Epidermal melanocyte (primary cell): ENCODE data around the gene DLG2.
"Not testable (repeated sequence)": the region's sequence is repeated elsewhere in the genome, so short reads cannot be mapped to it uniquely, and the experiment has no call there.

Source experiments
- DNase-seq: peaks from one replicate; pipeline ENCODE4 v3.0.0; 2011; ENCODE audit warnings: low spot score; ENCODE audit not compliant: insufficient read length

DLG2 gene

DNA sequence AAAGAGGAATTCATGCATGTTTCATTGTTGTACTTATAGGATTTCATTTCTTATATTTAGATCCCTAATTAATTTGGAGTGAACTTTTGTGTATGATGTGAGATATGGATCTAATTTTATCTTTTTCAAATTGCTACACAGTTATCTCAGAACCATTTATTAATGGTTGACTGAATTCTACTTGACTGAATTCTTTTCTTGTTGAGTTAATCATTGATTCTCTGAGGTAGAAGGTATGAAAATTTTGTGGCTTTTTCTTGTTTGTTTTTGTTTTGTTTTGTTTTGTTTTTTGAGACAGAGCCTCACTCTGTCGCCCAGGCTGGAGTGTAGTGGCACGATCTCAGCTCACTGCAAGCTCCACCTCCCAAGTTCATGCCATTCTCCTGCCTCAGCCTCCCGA is 286.3 kb downstream of the DLG2 start:
- not testable (repeated sequence) for DNase-seq

DNA sequence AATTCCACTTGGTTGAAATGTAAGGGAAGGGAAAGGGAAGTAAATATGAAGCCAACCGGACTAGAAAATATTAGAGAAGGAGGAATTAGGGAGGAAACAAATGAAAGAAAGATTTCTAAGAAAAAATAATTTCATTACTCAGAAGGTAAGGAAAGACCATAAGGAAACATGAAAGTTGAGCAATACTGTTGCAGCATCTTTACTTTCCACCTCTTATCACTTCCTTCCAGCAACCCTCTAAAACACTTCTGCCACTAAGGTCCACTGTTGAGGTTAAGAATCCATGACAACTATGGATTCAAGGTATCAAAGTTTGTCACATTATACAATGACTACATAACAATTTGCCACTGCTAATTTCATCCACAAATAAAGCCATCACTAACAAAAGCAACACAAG is 308.6 kb downstream of the DLG2 start:
- DNase-seq: no peak

DNA sequence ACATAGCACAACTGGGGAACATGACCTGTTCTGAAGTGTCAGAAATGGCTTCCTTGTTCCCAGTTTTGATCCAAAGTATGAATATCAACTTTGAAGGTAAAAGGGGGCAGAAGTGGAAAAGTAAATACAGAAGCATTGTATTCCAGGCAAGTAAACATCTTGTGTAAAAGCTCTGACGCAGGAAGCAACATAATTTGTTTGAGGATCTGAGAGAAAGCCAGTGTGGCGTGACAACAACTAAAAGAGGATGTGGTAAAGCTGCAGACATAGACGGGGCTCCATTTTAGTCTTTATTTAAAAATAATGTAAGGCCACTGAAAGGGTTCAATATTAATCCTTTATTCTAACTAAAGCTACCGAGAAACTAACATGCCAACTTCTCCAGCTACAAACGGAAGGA is 310.2 kb downstream of the DLG2 start:
- DNase-seq: no peak

DNA sequence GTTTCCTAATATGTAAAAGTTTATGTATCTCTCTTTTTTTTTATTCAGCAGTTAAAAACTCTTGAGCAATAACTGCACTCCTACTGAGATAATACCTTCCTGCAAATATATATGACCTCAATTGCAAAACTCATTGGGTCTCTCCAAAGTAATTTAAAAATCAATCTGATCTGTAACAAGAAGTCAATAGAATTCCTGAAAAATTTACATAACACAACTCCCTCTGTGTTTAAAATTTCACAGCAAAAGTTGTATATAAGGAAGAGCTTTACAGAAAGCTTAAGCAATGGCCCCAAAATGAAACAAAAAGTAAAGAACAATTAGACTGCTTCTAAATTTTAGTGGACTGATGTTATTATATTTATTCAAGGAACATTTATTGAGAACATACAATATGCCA is 313.4 kb downstream of the DLG2 start:
- no peak for DNase-seq

DNA sequence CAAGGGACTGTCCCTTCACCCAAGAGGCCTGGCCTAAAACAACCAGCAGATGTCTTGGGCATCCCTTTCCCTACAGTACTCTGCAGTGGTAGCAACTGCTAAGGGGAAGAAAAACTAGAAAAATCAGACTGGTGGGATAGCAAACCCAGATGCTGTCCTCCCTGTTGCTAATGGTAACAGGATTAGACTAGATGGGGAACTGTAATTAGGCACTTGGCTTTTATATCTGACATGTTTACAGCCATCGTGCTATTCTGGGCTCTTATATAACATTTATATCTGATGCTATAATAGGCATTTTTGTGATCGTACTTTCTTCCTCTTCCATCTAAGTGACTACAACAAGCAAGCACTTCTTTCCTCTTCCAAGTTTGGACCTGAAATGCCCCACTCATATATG is 316.7 kb downstream of the DLG2 start:
- DNase-seq: no peak

DNA sequence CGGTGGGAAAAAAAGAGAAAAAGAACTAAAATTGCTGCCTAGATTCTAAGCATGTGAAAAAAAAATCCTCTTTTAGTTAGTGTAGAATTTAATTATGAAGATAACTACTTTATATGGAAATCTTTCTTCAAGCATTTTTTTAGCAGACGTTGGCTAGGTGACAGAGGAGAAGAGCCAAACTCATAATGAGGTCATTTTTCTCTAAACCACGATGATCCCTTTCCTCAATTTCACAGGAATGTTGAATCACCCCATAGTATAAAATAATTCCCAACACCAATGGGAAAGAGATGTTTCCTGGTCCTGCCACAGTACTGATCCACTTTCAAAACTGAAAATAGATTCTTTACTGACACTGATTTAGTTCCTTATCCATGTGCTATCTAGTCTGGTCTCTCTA is 319.8 kb downstream of the DLG2 start:
- no peak for DNase-seq

DNA sequence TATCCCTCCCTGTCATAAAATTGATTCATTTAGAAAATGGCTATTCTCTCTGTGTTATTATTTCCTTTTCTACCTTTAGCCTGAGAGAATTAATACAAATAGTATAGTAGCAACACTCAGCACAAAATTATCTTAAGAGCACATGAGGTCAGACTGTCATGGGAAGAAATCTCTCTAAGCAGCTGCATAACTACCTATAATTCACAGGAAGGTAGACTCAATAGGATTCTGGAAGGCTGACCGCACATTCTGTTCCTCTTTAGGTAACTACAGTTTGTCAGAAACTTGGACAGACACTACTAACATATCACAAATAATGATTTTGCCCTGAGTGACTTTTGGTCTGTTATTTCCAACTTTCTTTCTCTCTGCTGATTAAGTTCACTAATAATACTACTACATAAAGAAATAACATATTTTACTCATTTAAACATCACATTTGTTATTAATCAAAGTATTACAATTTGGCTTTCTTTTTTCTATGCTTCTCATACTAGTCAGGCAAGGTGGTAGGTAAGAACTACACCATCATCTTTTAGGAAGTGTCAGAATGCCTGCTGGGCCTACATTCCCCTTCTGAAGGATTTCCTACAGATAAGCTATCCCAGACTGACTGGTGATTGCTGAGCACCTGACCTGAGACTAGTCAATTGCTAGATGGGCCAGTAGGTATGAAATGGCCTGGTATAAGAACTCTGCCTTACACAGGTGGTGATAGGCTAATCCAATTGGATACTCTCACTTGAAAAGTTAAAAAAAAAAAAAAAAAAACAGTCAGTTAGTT is 325.1 kb downstream of the DLG2 start:
- DNase-seq: no peak

DNA sequence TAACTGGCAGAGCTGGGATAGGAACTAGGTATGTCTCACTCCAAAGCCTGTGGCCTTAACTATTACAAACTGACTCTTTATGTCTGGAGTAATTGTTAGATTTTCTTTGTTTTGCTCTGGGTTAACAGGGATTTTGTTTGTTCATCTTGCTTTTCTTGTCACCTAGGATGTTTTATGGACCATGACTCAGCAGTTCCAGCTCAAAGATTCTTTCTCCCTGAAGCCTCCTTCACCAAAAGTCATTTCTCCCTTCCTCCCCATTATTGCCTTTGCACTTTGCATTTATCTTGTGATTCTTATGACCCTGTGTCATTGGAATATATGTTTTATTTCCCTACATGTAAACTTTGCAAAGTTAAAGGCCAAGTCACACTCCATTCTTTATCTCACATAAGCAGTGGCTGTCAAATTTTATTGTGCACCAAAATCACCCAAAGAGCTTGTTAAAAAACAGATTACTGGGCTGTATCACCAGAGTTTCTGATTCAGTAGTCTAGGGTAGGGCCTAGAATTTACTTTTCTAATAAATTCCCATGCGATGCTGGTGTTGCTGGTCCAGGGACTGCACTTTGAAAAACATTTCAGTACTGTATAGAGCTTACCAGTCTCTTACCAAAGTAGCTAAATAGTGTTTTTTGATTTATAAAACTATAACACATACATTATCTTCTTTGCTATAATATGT is 327.7 kb downstream of the DLG2 start:
- DNase-seq: no peak

DNA sequence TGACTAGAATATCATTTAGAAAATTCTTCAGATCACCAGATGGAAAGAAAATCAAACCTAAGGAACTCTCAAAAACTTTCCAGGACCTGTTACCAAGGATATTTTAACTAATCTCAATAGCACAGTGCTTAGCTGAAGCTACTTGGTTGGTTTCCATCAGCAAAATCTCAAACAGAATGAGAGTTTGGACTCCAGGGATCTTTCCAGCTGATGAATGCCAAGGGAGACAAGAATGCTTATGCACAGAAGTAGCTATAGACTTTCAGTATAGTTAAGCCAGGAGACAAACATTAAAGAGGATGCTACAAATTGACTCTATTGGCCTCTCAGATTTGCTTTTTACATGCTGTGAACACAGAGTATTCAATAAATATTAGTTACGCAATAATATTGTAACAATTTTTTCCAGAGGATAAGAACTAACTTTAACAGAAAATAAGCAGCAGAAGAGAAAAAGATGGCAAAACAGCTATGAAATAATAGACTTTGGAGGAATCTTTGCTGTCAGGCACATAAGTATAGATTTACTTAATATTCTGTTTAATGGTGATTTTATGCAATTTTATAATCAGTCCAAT is 331.4 kb downstream of the DLG2 start:
- DNase-seq: no peak

DNA sequence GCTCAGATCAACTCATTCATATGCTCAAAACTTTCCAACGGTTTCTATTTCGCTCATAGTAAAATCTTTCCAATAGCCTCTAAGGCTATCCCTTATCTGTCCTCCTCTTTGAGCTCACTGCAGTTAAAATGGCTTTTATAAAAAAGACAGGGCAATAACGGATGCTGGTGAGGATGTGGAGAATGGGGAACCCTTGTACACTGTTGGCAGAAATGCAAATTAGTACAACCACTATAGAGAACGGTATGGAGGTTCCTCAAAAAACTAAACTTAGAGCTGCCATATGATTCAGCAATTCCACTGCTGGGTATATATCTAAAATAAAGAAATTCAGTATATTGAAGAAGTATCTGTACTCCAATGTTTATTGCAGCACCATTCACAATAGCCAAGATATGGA is 345.6 kb downstream of the DLG2 start:
- DNase-seq: no peak

DNA sequence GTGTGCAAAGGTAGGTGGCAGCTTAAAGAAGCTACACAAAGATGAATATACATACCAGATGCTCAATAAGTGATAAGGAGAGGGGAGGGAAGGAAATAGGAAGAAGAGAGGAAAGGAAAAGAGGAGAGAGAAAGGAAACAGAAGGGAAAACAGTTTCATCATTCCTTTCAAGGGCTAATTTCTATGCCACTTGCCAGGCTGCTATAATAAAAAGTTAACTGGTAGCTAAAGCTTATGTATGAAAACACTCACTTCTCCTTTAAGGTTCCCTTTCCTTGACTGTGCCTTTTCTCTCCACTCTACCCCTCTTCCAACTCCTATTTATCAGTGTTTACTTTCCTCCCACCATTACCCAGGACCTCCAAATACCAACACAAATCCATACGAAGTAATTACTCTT is 347.9 kb downstream of the DLG2 start:
- DNase-seq: no peak

DNA sequence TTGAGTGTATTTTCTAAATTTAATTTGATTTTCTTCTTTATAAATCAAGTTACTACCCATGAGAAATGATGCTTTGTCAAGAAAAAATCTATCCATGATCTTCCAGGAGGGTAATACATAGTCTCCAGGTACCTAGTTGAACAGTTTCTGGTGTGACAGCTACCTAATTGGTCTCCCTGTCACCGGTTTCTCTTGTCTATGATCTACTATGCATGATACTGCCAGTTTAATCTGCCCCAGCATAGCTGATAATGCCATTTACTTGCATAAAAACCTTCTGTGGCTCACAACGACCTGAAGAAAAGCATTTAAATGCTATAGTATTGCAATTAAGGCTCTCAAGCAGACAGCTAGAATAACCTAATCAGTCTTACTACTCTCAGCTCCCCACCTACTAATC is 349.5 kb downstream of the DLG2 start:
- no peak for DNase-seq

DNA sequence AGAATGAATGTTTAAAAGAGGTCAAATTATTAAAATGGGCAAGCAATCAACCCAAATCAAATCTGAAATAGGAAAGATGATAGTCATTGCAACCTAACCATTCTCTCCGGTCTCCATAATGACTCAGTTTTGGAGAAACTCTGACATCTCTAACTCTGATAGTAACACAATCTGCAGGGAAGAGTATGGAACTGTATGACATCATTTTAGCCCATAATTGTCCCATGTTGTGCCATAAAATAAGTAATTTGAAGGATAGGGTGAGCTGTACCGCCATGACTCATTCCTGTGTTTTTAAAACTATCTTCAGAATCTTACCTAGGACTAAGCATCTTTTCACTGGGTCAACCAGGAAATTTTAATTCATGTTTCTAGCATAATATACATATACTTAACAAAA is 350.8 kb downstream of the DLG2 start:
- no peak for DNase-seq

DNA sequence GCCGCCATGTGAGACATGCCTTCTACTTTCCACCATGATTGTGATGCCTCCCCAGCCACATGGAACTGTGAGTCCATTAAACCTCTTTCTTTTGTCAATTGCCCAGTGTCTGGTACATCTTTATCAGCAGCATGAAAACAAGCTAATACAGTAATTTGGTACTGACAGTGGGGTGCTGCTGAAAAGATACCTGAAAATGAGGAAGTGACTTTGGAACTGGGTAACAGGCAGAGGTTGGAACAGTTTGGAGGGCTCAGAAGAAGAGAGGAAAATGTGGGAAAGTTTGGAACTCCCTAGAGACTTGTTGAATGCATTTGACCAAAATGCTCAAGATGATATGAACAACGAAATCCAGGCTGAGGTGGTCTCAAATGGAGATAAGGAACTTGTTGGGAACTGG is 356.8 kb downstream of the DLG2 start:
- not testable (repeated sequence) for DNase-seq

DNA sequence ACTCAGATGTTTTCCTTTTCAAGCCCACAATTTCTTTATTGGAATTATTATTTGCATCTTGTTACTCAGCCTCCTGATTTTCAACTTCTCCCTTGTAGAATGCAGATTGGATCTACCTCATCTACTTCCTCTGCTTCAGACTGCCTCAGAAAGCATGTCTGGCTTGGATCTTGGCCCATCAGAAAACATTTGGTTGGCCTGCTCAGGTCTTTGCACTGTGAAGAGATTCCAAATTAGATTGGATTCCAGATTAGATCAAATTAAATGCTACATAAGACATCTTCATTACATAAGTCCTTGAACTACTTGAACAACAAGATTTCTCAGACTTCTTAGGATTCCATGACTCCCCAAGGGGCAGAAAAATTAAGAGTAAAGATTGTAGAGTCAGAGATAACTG is 358.0 kb downstream of the DLG2 start:
- DNase-seq: no peak

DNA sequence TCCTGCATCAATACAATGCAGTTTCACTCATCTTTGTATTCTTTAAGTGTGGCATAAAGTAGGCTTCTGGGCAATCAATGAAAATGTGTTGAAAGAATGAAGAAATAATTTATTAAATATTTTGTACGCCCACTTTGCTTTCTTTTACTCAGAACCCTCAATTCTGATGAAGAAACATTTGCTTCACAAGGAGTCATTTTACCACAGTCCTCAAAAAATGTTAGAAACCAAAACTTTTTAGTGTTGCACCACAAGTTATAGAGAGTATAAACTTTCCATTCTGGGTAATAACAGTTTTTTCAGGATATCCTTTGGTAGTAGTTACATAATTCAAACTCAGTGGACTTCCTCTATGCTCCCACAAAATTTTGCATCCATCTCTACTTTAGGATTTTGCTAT is 360.5 kb downstream of the DLG2 start:
- DNase-seq: no peak

DNA sequence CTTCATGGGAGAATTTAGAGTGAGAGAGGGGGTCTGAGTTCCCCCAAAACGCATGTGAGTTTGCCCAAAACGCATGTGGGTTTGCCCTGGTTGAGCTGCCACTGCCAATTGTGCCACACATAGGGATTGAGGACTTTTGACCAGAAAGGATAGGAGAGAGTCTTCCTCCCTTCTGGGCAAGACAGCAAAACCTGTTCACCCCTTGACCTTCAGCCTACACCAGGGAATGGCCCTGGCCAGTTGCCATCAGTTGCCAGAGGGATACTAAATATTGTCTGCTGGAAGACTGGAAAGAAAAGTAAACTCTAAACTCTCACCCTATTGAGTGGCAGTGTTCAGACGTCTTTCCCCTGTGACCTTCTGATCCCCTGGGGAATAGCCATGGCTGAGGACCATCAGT is 363.8 kb downstream of the DLG2 start:
- DNase-seq: no peak

DNA sequence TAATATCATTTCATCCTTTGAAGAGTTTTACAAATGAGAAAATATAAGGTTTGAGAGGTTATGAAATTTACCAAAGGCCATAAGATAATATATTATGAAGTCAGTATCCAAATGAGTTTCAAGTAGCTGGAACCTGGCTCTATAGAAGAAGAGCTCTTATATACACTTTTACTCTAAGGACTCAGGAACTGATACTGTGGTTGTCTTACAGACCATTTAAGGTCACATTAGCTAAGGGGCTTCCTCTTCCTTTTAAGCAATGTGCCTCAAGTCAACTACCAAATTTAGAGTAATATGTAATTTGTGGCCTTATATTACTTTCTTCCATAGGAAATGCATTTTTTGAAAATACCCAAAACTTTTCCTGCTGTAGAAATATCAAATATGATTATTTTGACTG is 369.3 kb downstream of the DLG2 start:
- no peak for DNase-seq

DNA sequence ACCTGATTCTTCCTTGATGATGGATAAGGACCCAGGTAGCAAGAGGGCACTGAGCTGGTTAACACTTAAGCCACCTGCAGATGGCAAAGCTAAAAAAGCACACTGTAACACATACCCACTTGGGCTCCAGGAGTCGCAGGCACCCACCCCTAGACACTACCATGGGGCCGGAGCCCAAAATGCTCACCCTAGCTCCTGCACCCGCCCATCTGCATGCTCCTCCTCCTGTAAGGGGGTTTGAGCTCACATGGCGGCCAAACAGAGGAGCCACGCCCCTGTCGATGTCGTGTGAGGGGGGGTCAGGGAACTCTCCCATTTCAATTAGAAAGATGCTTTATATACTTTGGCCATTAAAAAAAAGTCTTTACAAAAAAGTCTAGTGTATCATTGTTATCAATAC is 370.7 kb downstream of the DLG2 start:
- no peak for DNase-seq

DNA sequence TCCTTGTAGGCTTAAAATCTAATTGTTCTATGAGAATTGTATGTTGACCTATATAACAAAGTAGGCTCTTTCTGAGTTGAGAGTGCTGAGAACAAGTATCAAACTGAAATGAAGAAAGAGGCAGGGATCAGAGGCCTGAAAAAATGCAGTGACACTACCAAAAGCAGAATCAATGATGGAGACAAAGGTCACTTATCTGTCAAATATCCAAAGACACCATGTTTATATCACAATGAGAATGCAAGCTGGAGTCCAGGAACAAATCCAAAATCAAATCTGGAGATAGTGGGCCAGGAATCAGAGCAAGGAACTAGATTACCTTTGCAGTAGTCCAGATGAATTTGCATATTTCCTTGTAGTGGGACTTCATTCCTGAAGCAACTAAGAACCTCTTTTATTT is 377.7 kb downstream of the DLG2 start:
- DNase-seq: no peak

DNA sequence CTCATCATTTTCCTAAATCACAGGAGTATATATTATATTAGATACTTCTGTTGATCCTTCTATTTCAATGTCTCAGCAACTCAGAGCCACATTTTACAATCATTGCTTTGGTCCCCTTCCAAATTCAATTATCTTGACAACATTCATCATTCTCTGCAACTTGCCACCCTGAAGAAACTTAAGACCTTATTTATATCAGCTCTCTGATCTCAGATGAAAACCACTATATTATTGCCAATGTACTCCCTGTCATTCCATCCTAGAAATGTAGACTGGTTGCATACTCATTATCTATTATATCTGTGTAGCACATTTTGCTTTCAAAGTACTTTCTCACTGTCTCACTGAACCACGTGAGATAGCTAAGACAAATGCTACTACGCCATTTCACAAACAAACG is 379.3 kb downstream of the DLG2 start:
- DNase-seq: no peak

DNA sequence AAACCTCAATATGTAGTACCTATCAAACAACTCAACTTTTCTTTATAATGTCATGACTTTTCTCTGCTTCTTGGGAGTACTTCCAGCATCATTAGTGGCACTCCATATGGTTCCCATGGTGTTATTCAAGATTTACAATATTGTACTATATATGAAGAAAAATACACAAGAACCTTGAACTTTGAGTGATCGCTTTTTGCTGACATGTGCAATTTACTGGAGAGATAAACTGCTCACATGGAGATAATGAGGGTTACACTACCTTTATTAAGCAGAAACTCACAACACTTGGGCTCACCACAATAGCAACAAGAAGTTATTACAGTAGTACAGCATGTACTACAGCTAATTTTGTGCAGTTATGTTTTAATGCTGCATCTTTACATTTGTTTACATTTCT is 388.2 kb downstream of the DLG2 start:
- DNase-seq: no peak

DNA sequence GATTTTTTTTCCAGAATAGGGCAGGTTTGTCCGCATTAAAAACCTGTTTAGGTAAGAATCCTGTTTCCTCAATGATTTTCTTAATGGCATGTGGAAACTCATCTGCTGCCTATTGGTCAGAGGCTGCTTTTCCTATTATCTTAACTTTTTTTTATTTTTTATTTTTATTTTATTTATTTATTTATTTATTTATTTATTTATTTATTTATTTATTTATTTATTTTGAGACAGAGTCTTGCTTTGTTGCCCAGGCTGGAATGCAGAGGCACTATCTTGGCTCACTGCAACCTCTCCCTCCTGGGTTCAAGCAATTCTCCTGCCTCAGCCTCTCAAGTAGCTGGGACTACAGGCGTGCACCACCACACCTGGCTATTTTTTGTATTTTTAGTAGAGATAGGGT is 389.1 kb downstream of the DLG2 start:
- not testable (repeated sequence) for DNase-seq
